IMR-90 (cell line): ENCODE measurements around the gene MEGF9. TPM values are rescaled to one million over a fixed set of nuclear protein-coding genes. Genes with fewer than 3 reads are reported as not detected.

Source experiments
- ATAC-seq: fragments of 200-7000 bp; cut with Tn5 transposase; 2 replicates; pipeline ENCODE4 v1.9.1; 2020; ENCODE audit warnings: low read depth, mild to moderate bottlenecking, moderate library complexity
- BruUV-seq: library from RNA; stranded (reverse); fragments of 400-500 nt; replicated peaks from 2 replicates; lab custom pipeline; 2021; lab: Mats Ljungman, UMichigan
- CTCF ChIA-PET: fragments of 300-600 bp; formaldehyde crosslinking; extraction: SDS; loops from one replicate; lab custom pipeline; 2021; ENCODE audit warnings: antibody characterized with exemption; lab: Yijun Ruan, JAX
- POLR2A ChIA-PET: fragments of 300-600 bp; sonication (Branson Sonifier 250); formaldehyde crosslinking; loops from one replicate; lab custom pipeline; 2022; ENCODE audit warnings: antibody characterized with exemption; ENCODE audit not compliant: unreplicated experiment; lab: Charles Lee
- DNase-seq: peaks from one replicate; pipeline ENCODE4 v3.0.0; 2013
- H2AFZ ChIP-seq: replicated peaks from 2 replicates; pipeline ENCODE3; 2013; ENCODE audit warnings: low read length, mild to moderate bottlenecking; ENCODE audit not compliant: poor library complexity
- H2AK5ac ChIP-seq: 2 replicates; pipeline ENCODE4 v1.6.1; 2013; ENCODE audit warnings: low read depth, low read length, inconsistent platforms
- H2AK9ac ChIP-seq: replicated peaks from 2 replicates; pipeline ENCODE3; 2013; ENCODE audit warnings: mild to moderate bottlenecking, low read depth, low read length, moderate library complexity; ENCODE audit not compliant: poor library complexity
- H2BK120ac ChIP-seq: 2 replicates; pipeline ENCODE4 v1.6.1; 2013; ENCODE audit warnings: low read depth, low read length, inconsistent platforms
- H2BK15ac ChIP-seq: 3 replicates; pipeline ENCODE4 v1.6.1; 2013; ENCODE audit warnings: low read depth, low read length, inconsistent platforms
- H2BK20ac ChIP-seq: 2 replicates; pipeline ENCODE4 v1.6.1; 2013; ENCODE audit warnings: low read depth, mild to moderate bottlenecking, inconsistent platforms, low read length, moderate library complexity
- H2BK5ac ChIP-seq: 2 replicates; pipeline ENCODE4 v1.6.1; 2013; ENCODE audit warnings: mild to moderate bottlenecking, low read depth, low read length, inconsistent platforms; ENCODE audit not compliant: poor library complexity, severe bottlenecking
- H3K14ac ChIP-seq: replicated peaks from 2 replicates; pipeline ENCODE4 v1.6.1; 2013; ENCODE audit warnings: low read depth, low read length, inconsistent platforms
- H3K18ac ChIP-seq: 2 replicates; pipeline ENCODE4 v1.6.1; 2013; ENCODE audit warnings: low read depth, low read length, control low read depth
- H3K23ac ChIP-seq: 2 replicates; pipeline ENCODE4 v1.6.1; 2013; ENCODE audit warnings: low read depth, low read length, inconsistent platforms
- H3K27ac ChIP-seq: 2 replicates; pipeline ENCODE4 v1.5.1; 2013; ENCODE audit warnings: mild to moderate bottlenecking, control low read depth, low read length; ENCODE audit not compliant: insufficient read depth
- H3K27me3 ChIP-seq: 2 replicates; pipeline ENCODE4 v1.6.1; 2013; ENCODE audit warnings: low read length; ENCODE audit not compliant: control insufficient read depth, insufficient read depth
- H3K36me3 ChIP-seq: 2 replicates; pipeline ENCODE4 v1.6.1; 2013; ENCODE audit warnings: low read length, mixed read lengths; ENCODE audit not compliant: control insufficient read depth, insufficient read depth
- H3K4ac ChIP-seq: 2 replicates; pipeline ENCODE4 v1.6.1; 2013; ENCODE audit warnings: low read depth, low read length, inconsistent platforms
- H3K4me1 ChIP-seq: 2 replicates; pipeline ENCODE4 v1.6.1; 2013; ENCODE audit warnings: low read length, mixed read lengths; ENCODE audit not compliant: control insufficient read depth, insufficient read depth
- H3K4me2 ChIP-seq: 2 replicates; pipeline ENCODE4 v1.6.1; 2013; ENCODE audit warnings: low read depth, mild to moderate bottlenecking, control low read depth, low read length, moderate library complexity
- H3K4me3 ChIP-seq: 2 replicates; pipeline ENCODE4 v1.5.1; 2013; ENCODE audit warnings: low read depth, mild to moderate bottlenecking, control low read depth, low read length, moderate library complexity; ENCODE audit not compliant: insufficient read depth
- H3K56ac ChIP-seq: 2 replicates; pipeline ENCODE4 v1.6.1; 2013; ENCODE audit warnings: low read length, inconsistent platforms; ENCODE audit not compliant: insufficient read depth; ENCODE audit errors: extremely low read depth
- H3K79me1 ChIP-seq, 2 experiments: 2 replicates each; pipeline ENCODE4 v1.6.1; 2013; ENCODE audit warnings: low read length in 2 of 2, inconsistent platforms in 1 of 2, low read depth in 1 of 2
- H3K9ac ChIP-seq: 2 replicates; pipeline ENCODE4 v1.6.1; 2013; ENCODE audit warnings: low read depth, low read length, control low read depth
- H3K9me1 ChIP-seq: 2 replicates; pipeline ENCODE4 v1.6.1; 2013; ENCODE audit warnings: low read length, inconsistent platforms; ENCODE audit not compliant: insufficient read depth
- H3K9me3 ChIP-seq: 2 replicates; pipeline ENCODE4 v1.6.1; 2013; ENCODE audit warnings: low read length; ENCODE audit not compliant: control insufficient read depth, insufficient read depth
- H4K20me1 ChIP-seq: 2 replicates; pipeline ENCODE4 v1.6.1; 2013; ENCODE audit warnings: low read length, inconsistent platforms; ENCODE audit not compliant: insufficient read depth
- H4K5ac ChIP-seq: 2 replicates; pipeline ENCODE4 v1.6.1; 2013; ENCODE audit warnings: mild to moderate bottlenecking, low read depth, low read length, control low read depth
- H4K8ac ChIP-seq, 2 experiments: 2 replicates each; pipeline ENCODE4 v1.6.1; 2013; ENCODE audit warnings: low read depth in 2 of 2, low read length in 2 of 2, control low read depth in 1 of 2, inconsistent platforms in 1 of 2
- H4K91ac ChIP-seq: 2 replicates; pipeline ENCODE4 v1.6.1; 2013; ENCODE audit warnings: low read depth, low read length, inconsistent platforms; ENCODE audit not compliant: insufficient read depth
- BHLHE40 ChIP-seq: fragments of 150-350 bp; IDR thresholded peaks from 2 replicates; pipeline ENCODE4 v1.6.1; 2016; ENCODE audit warnings: mild to moderate bottlenecking, low read depth, low read length
- CEBPB ChIP-seq: IDR thresholded peaks from 2 replicates; pipeline ENCODE4 v1.6.1; 2012; ENCODE audit warnings: low read depth, low read length, improper control_type of control experiment
- CHD1 ChIP-seq: IDR thresholded peaks from 2 replicates; pipeline ENCODE4 v1.6.1; 2012; ENCODE audit warnings: low read depth, low read length, improper control_type of control experiment
- ELK1 ChIP-seq: fragments of 150-350 bp; IDR thresholded peaks from 2 replicates; pipeline ENCODE4 v1.6.1; 2016; ENCODE audit warnings: low read depth, mild to moderate bottlenecking, low read length, moderate library complexity, borderline replicate concordance
- MAFK ChIP-seq: IDR thresholded peaks from 2 replicates; pipeline ENCODE4 v1.6.1; 2012; ENCODE audit warnings: low read depth, low read length, improper control_type of control experiment
- MAZ ChIP-seq: IDR thresholded peaks from 2 replicates; pipeline ENCODE4 v1.6.1; 2012; ENCODE audit warnings: low read depth, mild to moderate bottlenecking, low read length, improper control_type of control experiment, moderate library complexity, borderline replicate concordance
- MXI1 ChIP-seq: IDR thresholded peaks from 2 replicates; pipeline ENCODE4 v1.6.1; 2012; ENCODE audit warnings: low read depth, mild to moderate bottlenecking, low read length, moderate library complexity, borderline replicate concordance
- POLR2A ChIP-seq: IDR thresholded peaks from 2 replicates; pipeline ENCODE4 v1.6.1; 2012; ENCODE audit warnings: mild to moderate bottlenecking, low read depth, low read length
- RAD21 ChIP-seq: IDR thresholded peaks from 2 replicates; pipeline ENCODE4 v1.6.1; 2012; ENCODE audit warnings: low read length, improper control_type of control experiment
- RCOR1 ChIP-seq: IDR thresholded peaks from 2 replicates; pipeline ENCODE4 v1.6.1; 2012; ENCODE audit warnings: mild to moderate bottlenecking, low read length, improper control_type of control experiment; ENCODE audit not compliant: insufficient replicate concordance
- RFX5 ChIP-seq: IDR thresholded peaks from 2 replicates; pipeline ENCODE4 v1.8.0; 2012; ENCODE audit warnings: low read depth, mild to moderate bottlenecking, low read length, moderate library complexity
- SMC3 ChIP-seq: fragments of 150-350 bp; IDR thresholded peaks from 2 replicates; pipeline ENCODE4 v1.6.1; 2016; ENCODE audit warnings: low read depth, mild to moderate bottlenecking, antibody characterized with exemption, low read length, moderate library complexity
- USF2 ChIP-seq: fragments of 150-350 bp; IDR thresholded peaks from 2 replicates; pipeline ENCODE4 v1.6.1; 2017; ENCODE audit warnings: mild to moderate bottlenecking, antibody characterized with exemption, low read length, low read depth
- WGBS, 2 experiments: methylation state at CpG; one replicate each; pipeline versions ENCODE4 v1.1.5 to v1.1.7; 2013; ENCODE audit warnings: missing lambda C conversion rate in 2 of 2; ENCODE audit not compliant: insufficient read length in 1 of 2; ENCODE audit errors: extremely low coverage in 2 of 2; 5-methylcytosine and 5-hydroxymethylcytosine counted together
- dilution Hi-C: fragments of 300-500 bp; cut with HindIII; formaldehyde crosslinking; loops from one replicate; pipeline ENCODE4 v1.14.3; 2018; ENCODE audit warnings: low sequenced_read_pairs; ENCODE audit not compliant: unreplicated experiment
- in situ Hi-C: fragments of 300-500 bp; cut with MboI; formaldehyde crosslinking; loops from 3 replicates; pipeline ENCODE4 v1.14.3; 2019; ENCODE audit warnings: low sequenced_read_pairs, inconsistent platforms, mixed read lengths
- intact Hi-C: fragments of 100-400 bp; cut with micrococcal nuclease; formaldehyde crosslinking; loops from 2 replicates; pipeline ENCODE4 v1.10.0; 2022
- polyA plus RNA-seq, 3 experiments: library from polyadenylated mRNA; depleted of rRNA; stranded (reverse); fragments of >200 nt; gene quantifications; 2 replicates each; pipeline ENCODE4 v1.2.3, GENCODE V29; 2012; ENCODE audit warnings: low replicate concordance in 1 of 3
- total RNA-seq: library from RNA; depleted of rRNA; stranded (reverse); fragments of >200 nt; gene quantifications from 2 replicates; pipeline ENCODE4 v1.2.3, GENCODE V29; 2012

The MEGF9 gene
- total and polyA plus RNA-seq, 2 of the 4 experiments (the other 2 are of a cell fraction), result 3.4 TPM

- TF ChIP-seq ELK1 (no peak), RCOR1 (no peak), MAZ (no peak), POLR2A (no peak), SMC3 (no peak), MXI1 (no peak), RAD21 (no peak), CHD1 (no peak), RFX5 (no peak), MAFK (no peak), CEBPB (no peak), USF2 (no peak), BHLHE40 (no peak)
- no peak overlapping the region for H3K27ac ChIP-seq
- H4K20me1 ChIP-seq, result no peaks in the 10 kb centered on the region
- BruUV-seq, result no TSS peak
- no CpG with 5 or more reads among the region's 1 CpG for WGBS, 2 experiments
- H3K4ac ChIP-seq, result 0 out of 2 replicates have a peak overlapping the region, but pooled peaks have one; percentile 23
- no peaks in the 10 kb centered on the region for H3K79me1 ChIP-seq
- H3K18ac ChIP-seq, result 0 out of 2 replicates have a peak overlapping the region, but pooled peaks have one; percentile 27
- H4K91ac ChIP-seq, result no peak overlapping the region
- peaks cover 4% of the 10 kb centered on the region; the same call in 1 of the 2 replicates for H3K9me1 ChIP-seq
- H2BK5ac ChIP-seq, result no peak overlapping the region
- no peaks in the 10 kb centered on the region for H3K9me3 ChIP-seq
- H2BK15ac ChIP-seq, result no peak overlapping the region; the same call in 2 of the 3 replicates
- no peak overlapping the region for H2BK120ac ChIP-seq
- H2AFZ ChIP-seq, result no peak overlapping the region
- no peak overlapping the region for H3K4me2 ChIP-seq
- H3K4me1 ChIP-seq, result peaks cover 3% of the 10 kb centered on the region
- in situ Hi-C loops (no loop called here), intact Hi-C loops (no loop called here), dilution Hi-C loops (no loop called here)
- H2AK9ac ChIP-seq, result no peak overlapping the region
- H2BK20ac ChIP-seq, result peak overlapping the region; percentile 68
- no peak overlapping the region for H3K23ac ChIP-seq
- H3K14ac ChIP-seq, result no peak overlapping the region
- H4K5ac ChIP-seq, result peak overlapping the region; percentile 17; the same call in 1 of the 2 replicates
- peak overlapping the region; percentile 46; the same call in 1 of the 2 replicates for H2AK5ac ChIP-seq
- no peaks in the 10 kb centered on the region for H3K27me3 ChIP-seq
- no peak overlapping the region for H3K56ac ChIP-seq
- H3K36me3 ChIP-seq, result no peaks in the 10 kb centered on the region
- ATAC-seq (no peak), DNase-seq (no peak)
- H4K8ac ChIP-seq, result no peak overlapping the region
- CTCF ChIA-PET, result interaction anchor here (0.5 kb wide), 1 partner anchor 48 kb away, joined by 3 read pairs; no protein-coding TSS in a partner anchor
- no peak overlapping the region for H3K9ac ChIP-seq
- no peak overlapping the region for H3K4me3 ChIP-seq
- POLR2A ChIA-PET, result no interaction called here
Measured at GRCh38 chr9:120724757-120725400, 10.6 kb upstream of the MEGF9 start.
